ENCODE measurements around the gene LHFPL6. TPM values are rescaled to one million over a fixed set of nuclear protein-coding genes. Genes with fewer than 3 reads are reported as not detected.

Gene LHFPL6
- total and polyA plus RNA-seq, 4 donors, result 22.7 to 115 (median 36.1) TPM

- no peak for ATAC-seq (ENCODE audit: insufficient read depth, low FRiP score)
- H3K27me3 ChIP-seq (ENCODE audit: control insufficient read depth in 3 of 3, insufficient read depth in 3 of 3, low read length in 2 of 3), result no peaks in the 10 kb centered on the region
- no peaks in the 10 kb centered on the region for H3K9me3 ChIP-seq (ENCODE audit: control insufficient read depth in 4 of 4, insufficient read depth in 3 of 4, low read length in 3 of 4)
- WGBS, 2 donors, result 83 to 87% methylated on average over 8 of the region's 8 CpGs
- no peak for DNase-seq
- TF ChIP-seq, protein P1, sequence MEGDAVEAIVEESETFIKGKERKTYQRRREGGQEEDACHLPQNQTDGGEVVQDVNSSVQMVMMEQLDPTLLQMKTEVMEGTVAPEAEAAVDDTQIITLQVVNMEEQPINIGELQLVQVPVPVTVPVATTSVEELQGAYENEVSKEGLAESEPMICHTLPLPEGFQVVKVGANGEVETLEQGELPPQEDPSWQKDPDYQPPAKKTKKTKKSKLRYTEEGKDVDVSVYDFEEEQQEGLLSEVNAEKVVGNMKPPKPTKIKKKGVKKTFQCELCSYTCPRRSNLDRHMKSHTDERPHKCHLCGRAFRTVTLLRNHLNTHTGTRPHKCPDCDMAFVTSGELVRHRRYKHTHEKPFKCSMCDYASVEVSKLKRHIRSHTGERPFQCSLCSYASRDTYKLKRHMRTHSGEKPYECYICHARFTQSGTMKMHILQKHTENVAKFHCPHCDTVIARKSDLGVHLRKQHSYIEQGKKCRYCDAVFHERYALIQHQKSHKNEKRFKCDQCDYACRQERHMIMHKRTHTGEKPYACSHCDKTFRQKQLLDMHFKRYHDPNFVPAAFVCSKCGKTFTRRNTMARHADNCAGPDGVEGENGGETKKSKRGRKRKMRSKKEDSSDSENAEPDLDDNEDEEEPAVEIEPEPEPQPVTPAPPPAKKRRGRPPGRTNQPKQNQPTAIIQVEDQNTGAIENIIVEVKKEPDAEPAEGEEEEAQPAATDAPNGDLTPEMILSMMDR (IDR thresholded peaks at IDR 0.05; ENCODE audit: control extremely low read depth, extremely low read depth), result no peak
- H3K4me3 ChIP-seq, result no peak overlapping the region
- peak overlapping the region in 1 of 2 donors; percentile 16 for H3K27ac ChIP-seq (ENCODE audit: low read depth in 1 of 2, low read length in 1 of 2)
- no peaks in the 10 kb centered on the region for H3K36me3 ChIP-seq (ENCODE audit: control insufficient read depth in 4 of 4, insufficient read depth in 4 of 4, low read length in 4 of 4)
- peaks cover 0 to 34% (median 3%) of the 10 kb centered on the region in 5 donors for H3K4me1 ChIP-seq (ENCODE audit: control insufficient read depth in 5 of 5, insufficient read depth in 5 of 5, low read length in 5 of 5)
- no peak overlapping the region for H3K9ac ChIP-seq (ENCODE audit: insufficient read depth in 1 of 2, low read length in 2 of 2)
These were observed 63.9 kb downstream of the LHFPL6 start for GRCh38 chr13:39538816-39539790.

DNA sequence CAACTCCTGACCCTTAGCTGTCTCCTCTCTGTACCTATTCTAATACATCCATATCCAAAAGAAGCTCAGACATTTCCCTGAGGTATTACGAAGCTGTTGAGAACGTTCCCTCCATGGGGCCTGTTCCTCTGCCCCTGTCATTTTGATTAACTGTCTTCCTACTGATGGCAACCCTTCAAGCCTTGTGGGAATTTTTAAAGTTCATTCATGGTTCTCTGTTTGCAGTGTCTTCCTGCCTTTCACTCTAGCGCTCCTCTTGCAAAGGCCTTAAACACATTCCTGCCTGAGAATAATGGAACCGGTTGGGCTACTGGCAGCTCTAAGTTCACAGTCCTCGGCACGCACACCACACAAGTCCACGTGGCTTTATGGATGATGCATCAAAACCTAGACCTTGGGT is 66.1 kb downstream of the LHFPL6 start:
- Histone ChIP-seq H3K36me3 (ENCODE audit: control insufficient read depth in 4 of 4, insufficient read depth in 4 of 4, low read length in 4 of 4) (no peaks in the 10 kb centered on the region), H3K4me3 (no peak overlapping the region), H3K9ac (ENCODE audit: insufficient read depth in 1 of 2, low read length in 2 of 2) (no peak overlapping the region), H3K9me3 (ENCODE audit: control insufficient read depth in 4 of 4, insufficient read depth in 3 of 4, low read length in 3 of 4) (no peaks in the 10 kb centered on the region), H3K27me3 (ENCODE audit: control insufficient read depth in 3 of 3, insufficient read depth in 3 of 3, low read length in 2 of 3) (no peaks in the 10 kb centered on the region), H3K27ac (ENCODE audit: low read depth in 1 of 2, low read length in 1 of 2) (no peak overlapping the region), H3K4me1 (ENCODE audit: control insufficient read depth in 5 of 5, insufficient read depth in 5 of 5, low read length in 5 of 5) (peaks cover 0 to 29% (median 3%) of the 10 kb centered on the region in 5 donors)
- TF ChIP-seq, protein P1 (IDR thresholded peaks at IDR 0.05; ENCODE audit: control extremely low read depth, extremely low read depth), result no peak
- DNase-seq (no peak), ATAC-seq (ENCODE audit: insufficient read depth, low FRiP score) (no peak)
- WGBS, 2 donors, result 83 to 85% methylated on average over 7 of the region's 7 CpGs

DNA sequence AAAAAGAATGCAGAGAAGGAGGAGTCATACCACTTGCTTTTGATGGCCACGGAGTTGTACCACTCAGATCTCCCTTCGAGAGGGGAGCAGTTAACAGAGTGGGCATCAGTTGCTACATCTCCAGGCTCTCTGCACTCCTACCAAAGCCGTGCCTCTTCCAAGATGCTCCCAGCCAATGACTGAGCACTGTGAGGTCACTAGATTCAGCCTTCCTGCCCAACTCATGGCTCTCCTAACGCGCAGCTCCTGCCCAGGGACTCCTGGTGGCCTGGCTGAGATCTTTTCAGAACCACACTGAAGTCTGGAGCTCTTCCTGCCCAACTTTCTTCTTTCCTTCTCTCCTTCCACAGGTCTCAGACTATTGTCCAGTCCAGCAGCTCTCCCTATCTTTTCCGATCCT is 66.7 kb downstream of the LHFPL6 start:
- TF ChIP-seq, protein P1 (IDR thresholded peaks at IDR 0.05; ENCODE audit: control extremely low read depth, extremely low read depth), result no peak
- no peak overlapping the region for H3K9ac ChIP-seq (ENCODE audit: insufficient read depth in 1 of 2, low read length in 2 of 2)
- no peaks in the 10 kb centered on the region for H3K9me3 ChIP-seq (ENCODE audit: control insufficient read depth in 4 of 4, insufficient read depth in 3 of 4, low read length in 3 of 4)
- H3K4me3 ChIP-seq, result no peak overlapping the region
- DNase-seq (no peak), ATAC-seq (ENCODE audit: insufficient read depth, low FRiP score) (no peak)
- H3K4me1 ChIP-seq (ENCODE audit: control insufficient read depth in 5 of 5, insufficient read depth in 5 of 5, low read length in 5 of 5), result peaks cover 0 to 32% (median 4%) of the 10 kb centered on the region in 5 donors
- no peaks in the 10 kb centered on the region for H3K27me3 ChIP-seq (ENCODE audit: control insufficient read depth in 3 of 3, insufficient read depth in 3 of 3, low read length in 2 of 3)
- 86 to 93% methylated on average over 6 of the region's 6 CpGs for WGBS, 2 donors
- H3K27ac ChIP-seq (ENCODE audit: low read depth in 1 of 2, low read length in 1 of 2), result peak overlapping the region in 1 of 2 donors; percentile 39
- H3K36me3 ChIP-seq (ENCODE audit: control insufficient read depth in 4 of 4, insufficient read depth in 4 of 4, low read length in 4 of 4), result no peaks in the 10 kb centered on the region

All from lung (tissue), 12 donors.